Activated naive CD4-positive, alpha-beta T cell treated with anti-CD3 and anti-CD28 coated beads, Interleukin-2, amount 50 U/mL, for 72 hours (primary cell): ENCODE results near the gene NBAS. TPM values are rescaled to one million over a fixed set of nuclear protein-coding genes. Genes with fewer than 3 reads are reported as not detected.
"Not testable (repeated sequence)": the region's sequence is repeated elsewhere in the genome, so short reads cannot be mapped to it uniquely, and the experiment has no call there.

Source experiments
- ATAC-seq, 2 donors: fragments of 150-1000 bp; cut with Tn5 transposase; 2 replicates each; pipeline ENCODE4 v1.10.0; 2021; ENCODE audit warnings: mild to moderate bottlenecking in 2 of 2, moderate library complexity in 2 of 2
- DNase-seq, 2 donors: peaks; one replicate each; pipeline ENCODE4 v3.0.0; 2021 to 2022; ENCODE audit warnings: low spot score in 2 of 2
- H3K27ac Mint-ChIP-seq, 2 donors: one replicate each; pipeline ENCODE4 v1.8.0; 2022; ENCODE audit warnings: mild to moderate bottlenecking in 2 of 2, mixed read lengths in 2 of 2
- H3K36me3 Mint-ChIP-seq, 2 donors: one replicate each; pipeline ENCODE4 v1.8.0; 2022; ENCODE audit warnings: mixed read lengths in 2 of 2
- H3K9me3 Mint-ChIP-seq, 2 donors: one replicate each; pipeline ENCODE4 v1.8.0; 2022; ENCODE audit warnings: mixed read lengths in 2 of 2
- total RNA-seq, 2 donors: library from RNA; stranded (reverse); gene quantifications; one replicate each; pipeline ENCODE4 v1.2.3, GENCODE V29; 2022

Gene NBAS
- total RNA-seq, 2 donors from 2014 or later, result 30.5 to 46.3 TPM

DNA sequence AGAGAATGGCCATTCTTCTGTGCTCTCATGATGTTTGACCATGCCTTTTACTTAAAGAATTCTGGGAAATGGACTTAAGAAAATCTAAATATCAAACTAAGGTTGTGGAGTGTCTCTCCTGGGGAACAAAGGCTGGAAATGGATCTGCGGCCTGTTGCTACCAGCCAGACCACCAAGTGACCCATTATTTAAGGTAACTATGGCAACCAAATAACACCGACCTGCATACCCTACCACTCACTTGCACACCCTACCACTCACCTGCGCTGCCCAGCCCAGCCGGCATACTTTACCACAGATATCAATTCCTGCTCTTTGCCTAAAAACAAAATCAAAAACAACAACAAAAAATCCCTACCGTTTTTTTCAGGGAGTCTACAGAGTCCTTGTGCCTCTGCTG is 203.2 kb downstream of the NBAS start:
- no peaks in the 10 kb centered on the region for H3K9me3 Mint-ChIP-seq
- ATAC-seq (no peak), DNase-seq (no peak)

DNA sequence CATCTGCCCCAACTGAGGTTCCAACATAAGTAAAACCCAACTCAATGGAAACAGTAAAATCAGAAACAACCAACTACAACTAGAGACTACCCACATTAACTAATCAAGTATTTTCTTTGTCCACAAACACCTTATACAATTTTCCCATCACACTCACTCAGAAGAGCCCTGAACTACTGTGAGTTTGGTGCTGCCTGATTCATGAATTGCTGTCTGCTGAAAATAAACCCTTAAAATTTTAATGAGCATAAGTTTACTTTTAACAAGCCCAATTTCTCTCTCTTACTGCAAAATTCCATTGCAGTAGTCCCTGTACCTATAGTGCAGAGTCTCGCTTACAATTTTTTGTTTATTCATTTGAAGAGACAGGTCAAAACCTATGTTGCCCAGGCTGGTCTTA is 203.9 kb downstream of the NBAS start:
- Mint-ChIP-seq H3K27ac (no peak overlapping the region), H3K36me3 (peaks cover 11 to 18% of the 10 kb centered on the region in 2 donors), H3K9me3 (no peaks in the 10 kb centered on the region)
- no peak for ATAC-seq
- DNase-seq, result no peak

More for the DNA sequence above, 203.2 kb downstream of the NBAS start:
- Mint-ChIP-seq H3K27ac (no peak overlapping the region), H3K36me3 (peaks cover 7 to 11% of the 10 kb centered on the region in 2 donors)

DNA sequence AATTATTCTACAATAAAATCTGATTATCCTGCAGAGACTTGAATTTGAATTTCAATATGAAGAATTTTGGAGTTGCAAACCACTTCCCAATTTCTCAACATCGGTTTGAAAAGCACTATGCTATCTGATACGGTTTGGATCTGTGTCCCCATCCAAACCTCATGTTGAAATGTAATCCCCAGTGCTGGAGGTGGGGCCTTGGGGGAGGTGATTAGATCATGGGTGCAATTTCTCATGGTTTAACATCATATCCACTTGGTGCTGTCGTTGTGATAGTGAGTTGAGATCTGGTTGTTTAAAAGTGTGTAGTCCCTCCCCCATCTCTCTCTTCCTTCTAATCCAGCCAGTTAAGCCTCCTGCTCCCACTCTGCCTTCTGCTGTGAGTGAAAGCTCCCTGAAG is 205.7 kb downstream of the NBAS start:
- Mint-ChIP-seq H3K9me3 (no peaks in the 10 kb centered on the region), H3K27ac (no peak overlapping the region), H3K36me3 (peaks cover 17 to 34% of the 10 kb centered on the region in 2 donors)
- DNase-seq (no peak), ATAC-seq (no peak)

DNA sequence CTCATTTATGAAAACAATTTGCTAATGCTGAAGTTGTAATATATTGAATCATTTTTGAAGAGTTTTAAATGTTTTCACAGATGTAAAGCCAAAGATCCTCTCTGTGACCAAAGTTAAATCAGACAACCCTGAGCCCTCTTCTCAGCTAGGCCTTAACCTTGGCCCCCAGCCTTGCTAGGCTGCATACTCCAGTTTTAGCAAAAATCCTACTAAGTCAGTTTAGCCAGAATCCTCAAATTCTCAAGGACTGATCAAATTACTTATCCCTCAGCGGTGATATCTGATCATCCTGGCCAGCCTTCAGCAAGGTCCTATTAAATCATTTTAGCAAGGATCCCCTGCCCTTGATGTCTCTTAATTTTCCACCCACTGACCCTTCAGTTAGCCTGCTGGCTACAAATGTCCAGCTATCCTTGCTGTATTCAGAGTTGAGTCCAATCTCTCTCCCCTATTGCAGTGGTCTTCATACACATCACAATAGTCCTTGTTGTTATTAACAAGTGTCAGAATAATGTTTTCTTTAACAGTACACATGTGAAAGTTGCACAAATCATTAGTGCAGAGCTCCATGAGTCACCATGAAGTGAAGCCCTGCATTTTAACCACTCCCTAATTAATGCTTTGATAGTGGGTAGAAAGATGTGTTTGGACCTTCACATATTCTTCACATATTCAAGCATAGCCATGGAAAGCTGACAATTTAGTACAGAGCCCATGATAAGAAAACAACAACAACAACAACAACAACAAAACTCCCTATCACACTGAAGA is 206.4 kb downstream of the NBAS start:
- no peaks in the 10 kb centered on the region for H3K9me3 Mint-ChIP-seq
- DNase-seq, result no peak
- no peak overlapping the region for H3K27ac Mint-ChIP-seq
- peaks cover 17 to 37% of the 10 kb centered on the region in 2 donors for H3K36me3 Mint-ChIP-seq
- no peak for ATAC-seq

DNA sequence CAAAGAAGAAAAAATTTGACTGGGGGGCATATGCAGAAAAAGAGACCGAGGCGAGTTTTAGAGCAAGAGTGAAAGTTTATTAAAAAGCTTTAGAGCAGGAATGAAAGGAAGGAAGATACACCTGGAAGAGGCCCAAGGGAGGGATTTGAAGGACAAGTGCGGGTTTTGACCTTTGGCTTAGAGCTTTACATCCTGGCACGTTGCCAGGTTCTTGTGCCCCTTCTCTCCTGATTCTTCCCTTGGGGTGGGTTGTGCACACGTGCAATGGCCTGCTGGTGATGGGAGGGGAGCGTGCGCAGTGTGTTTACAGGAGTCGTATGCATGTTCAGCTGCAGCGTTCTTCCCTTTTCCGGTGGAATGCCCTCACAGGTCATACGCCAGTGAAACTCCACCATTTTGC is 208.8 kb downstream of the NBAS start:
- H3K36me3 Mint-ChIP-seq, result peaks cover 29 to 37% of the 10 kb centered on the region in 2 donors
- no peaks in the 10 kb centered on the region for H3K9me3 Mint-ChIP-seq
- ATAC-seq (no peak), DNase-seq (no peak)
- H3K27ac Mint-ChIP-seq, result no peak overlapping the region

DNA sequence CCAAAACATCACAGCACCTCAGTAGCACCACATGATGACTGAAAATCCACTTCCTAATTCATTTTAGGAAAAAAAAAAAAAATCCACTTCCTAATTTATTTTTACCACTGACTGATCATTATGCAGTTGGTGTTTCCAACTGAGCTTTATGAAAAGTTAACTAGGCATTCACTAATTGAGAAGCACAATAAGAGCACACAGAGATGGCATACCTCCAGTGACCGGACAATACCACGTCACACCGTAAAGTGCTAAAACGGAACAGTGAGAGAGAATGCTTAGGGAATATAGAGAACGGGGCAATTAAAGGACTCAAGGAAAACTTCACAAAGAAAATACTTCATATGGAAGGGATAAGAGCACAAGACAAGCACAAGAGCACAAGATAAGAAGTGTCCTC is 212.5 kb downstream of the NBAS start:
- Mint-ChIP-seq H3K9me3 (peaks cover 0 to 4% of the 10 kb centered on the region in 2 donors), H3K36me3 (peaks cover 49 to 52% of the 10 kb centered on the region in 2 donors), H3K27ac (no peak overlapping the region)
- DNase-seq, result no peak
- no peak for ATAC-seq

DNA sequence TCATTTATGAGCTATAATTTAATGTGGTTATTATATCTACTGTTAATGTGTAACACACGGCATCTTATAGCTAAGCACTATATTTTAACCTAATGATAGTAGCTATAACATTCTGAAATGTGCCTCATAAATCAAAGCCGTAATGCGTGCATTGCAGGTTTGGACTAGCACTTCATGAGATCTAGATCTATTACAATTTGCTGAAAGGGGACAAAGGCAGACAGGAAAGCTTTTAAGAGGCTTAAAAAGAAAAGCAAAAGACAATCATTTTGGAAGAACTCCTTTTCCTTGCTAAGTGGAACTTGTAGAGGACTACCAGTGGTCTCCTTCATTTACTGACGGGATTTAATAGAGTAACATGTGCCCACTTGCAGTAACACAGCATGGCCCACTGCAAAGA is 213.1 kb downstream of the NBAS start:
- peaks cover 43 to 48% of the 10 kb centered on the region in 2 donors for H3K36me3 Mint-ChIP-seq
- no peak overlapping the region for H3K27ac Mint-ChIP-seq
- ATAC-seq, result no peak
- no peak for DNase-seq
- peaks cover 0 to 4% of the 10 kb centered on the region in 2 donors for H3K9me3 Mint-ChIP-seq

DNA sequence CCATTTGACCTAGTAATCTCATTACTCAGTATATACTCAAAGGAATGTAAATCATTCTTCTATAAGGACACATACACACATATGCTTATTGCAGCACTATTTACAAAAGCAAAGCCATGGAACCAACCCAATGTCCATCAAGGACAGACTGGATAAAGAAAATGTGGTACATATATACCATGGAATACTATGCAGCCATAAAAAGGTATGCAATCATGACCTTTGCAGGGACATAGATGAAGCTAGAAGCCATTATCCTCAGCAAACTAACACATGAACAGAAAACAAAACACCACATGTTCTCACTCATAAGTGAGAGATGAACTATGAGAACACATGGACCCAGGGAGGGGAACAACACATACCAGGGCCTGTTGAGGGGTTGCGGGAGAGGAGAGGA is 214.5 kb downstream of the NBAS start:
- Mint-ChIP-seq H3K9me3 (peaks cover 0 to 4% of the 10 kb centered on the region in 2 donors), H3K27ac (no peak overlapping the region), H3K36me3 (peaks cover 34 to 42% of the 10 kb centered on the region in 2 donors)
- DNase-seq (no peak), ATAC-seq (no peak)

DNA sequence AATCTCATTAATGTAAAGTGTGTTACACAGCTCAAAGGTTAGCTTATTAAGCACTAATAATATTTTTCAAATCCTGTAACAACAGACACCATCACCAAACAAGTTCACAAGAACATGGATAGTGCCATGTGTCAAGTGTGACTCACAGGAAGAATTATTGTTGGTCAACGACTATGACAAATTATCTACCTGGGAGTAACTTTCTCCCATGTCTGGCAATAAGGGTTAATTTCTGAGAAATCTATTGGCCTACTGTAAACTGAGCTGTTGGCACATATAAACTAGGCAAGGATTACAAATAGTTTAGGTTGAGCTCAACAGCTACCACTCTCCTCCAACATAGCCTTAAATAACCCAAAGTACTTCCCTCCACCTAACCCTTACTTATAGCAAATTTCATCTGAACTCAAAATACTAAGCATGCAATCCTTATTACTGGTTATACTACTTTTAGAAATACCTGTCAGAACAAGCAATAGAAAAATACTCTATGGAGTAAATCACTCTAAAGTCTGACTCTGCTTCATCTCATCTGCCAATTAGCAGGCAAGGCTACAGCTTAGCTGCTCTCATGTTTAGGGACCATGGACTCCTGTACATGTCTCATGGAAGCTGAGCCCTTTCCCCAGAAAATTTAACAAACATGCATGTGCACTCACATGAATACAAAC is 223.0 kb downstream of the NBAS start:
- Mint-ChIP-seq H3K36me3 (peaks cover 6 to 21% of the 10 kb centered on the region in 2 donors), H3K9me3 (no peaks in the 10 kb centered on the region), H3K27ac (no peak overlapping the region)
- ATAC-seq (no peak), DNase-seq (no peak)

DNA sequence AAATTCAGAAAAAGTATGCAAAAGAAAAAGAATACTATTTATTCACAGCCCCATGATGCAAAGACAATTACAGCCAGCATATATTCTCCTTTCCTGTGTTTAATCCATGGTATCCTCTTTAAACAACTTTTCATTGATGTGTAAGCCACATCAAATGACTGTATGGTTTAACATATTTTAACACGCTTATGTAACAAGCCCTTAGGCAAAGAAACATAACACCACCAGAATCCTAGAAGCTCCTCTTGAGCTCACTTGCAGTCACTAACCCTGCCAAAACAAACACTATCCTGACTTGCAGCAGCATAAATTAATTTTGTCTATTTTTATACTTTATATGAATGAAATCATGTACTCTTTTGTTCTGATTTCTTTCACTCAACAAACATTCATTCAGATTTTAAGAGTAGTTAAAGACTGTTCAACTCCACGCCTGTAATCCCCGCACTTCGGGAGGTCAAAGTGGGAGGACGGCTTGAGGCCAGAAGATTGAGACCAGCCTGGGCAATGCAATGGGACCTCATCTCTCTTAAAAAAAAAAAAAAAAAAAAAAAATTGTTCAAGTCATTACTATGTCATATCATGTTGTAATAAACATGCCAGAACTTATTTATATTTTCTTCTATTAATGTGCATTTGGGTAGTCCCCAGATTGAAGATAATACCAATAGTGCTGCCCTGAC is 226.3 kb downstream of the NBAS start:
- DNase-seq (no peak), ATAC-seq (no peak)
- Mint-ChIP-seq H3K9me3 (no peaks in the 10 kb centered on the region), H3K36me3 (peaks cover 1 to 11% of the 10 kb centered on the region in 2 donors), H3K27ac (no peak overlapping the region)

DNA sequence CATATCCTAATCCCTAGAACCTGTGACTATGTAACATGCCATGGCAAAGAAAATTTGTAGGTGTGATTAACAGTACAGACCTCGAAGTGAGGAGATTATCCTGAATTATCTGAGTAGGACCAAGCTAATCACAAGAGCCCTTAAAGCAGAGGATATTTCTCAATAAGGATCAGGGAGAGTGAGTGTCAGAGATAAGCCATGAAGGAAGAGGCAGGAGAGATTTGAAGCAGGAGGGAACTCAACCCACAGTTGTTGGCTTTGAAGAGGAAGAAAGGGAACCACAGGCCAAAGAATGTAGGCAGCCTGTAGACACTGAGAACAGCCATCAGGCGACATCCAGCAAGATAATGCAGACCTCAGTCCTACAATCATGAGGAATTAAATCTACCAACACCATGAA is 229.3 kb downstream of the NBAS start:
- Mint-ChIP-seq H3K27ac (no peak overlapping the region), H3K36me3 (peaks cover 0 to 5% of the 10 kb centered on the region in 2 donors), H3K9me3 (no peaks in the 10 kb centered on the region)
- no peak for ATAC-seq
- no peak for DNase-seq

DNA sequence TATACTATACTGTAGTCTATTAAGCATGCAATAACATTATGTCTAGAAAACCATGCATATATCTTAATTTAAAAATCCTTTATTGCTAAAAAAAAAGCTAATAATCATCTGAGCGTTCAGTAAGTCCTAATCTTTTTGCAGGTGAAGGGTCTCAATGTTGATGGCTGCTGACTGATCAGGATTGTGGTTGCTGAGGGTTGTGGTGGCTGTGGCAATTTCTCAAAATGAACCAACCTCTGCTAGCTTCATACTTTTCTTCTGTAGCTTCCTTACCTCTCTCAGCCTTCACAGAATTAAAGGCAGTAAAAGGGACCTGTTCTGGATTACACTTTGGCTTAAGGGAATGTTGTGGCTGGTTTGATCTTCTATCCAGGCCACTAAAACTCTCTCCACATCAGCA is 235.8 kb downstream of the NBAS start:
- peaks cover 0 to 4% of the 10 kb centered on the region in 2 donors for H3K9me3 Mint-ChIP-seq
- peaks cover 35 to 40% of the 10 kb centered on the region in 2 donors for H3K36me3 Mint-ChIP-seq
- DNase-seq, result no peak
- H3K27ac Mint-ChIP-seq, result no peak overlapping the region
- ATAC-seq, result no peak

DNA sequence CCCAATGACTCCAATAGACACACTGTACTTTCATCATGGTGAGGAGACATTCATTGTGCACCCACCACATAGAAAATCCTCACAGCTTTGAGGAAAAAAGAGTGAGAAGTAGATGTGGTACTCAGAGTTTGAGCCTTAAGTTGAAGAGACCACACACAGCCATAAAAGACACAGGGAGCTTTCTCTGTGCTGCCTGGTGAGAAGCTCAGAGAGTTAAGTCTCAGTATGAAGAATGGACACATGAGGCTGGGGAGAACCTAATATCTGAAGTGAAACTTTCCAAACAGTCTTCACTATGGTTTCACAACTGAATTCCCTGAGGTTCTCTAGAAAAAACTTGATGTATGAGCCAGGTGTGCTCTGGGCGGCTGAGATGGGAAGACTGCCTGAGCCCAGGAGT is 237.9 kb downstream of the NBAS start:
- H3K36me3 Mint-ChIP-seq, result peaks cover 55 to 61% of the 10 kb centered on the region in 2 donors
- peaks cover 9 to 20% of the 10 kb centered on the region in 2 donors for H3K9me3 Mint-ChIP-seq
- peak overlapping the region in 1 of 2 donors; percentile 40 for H3K27ac Mint-ChIP-seq
- ATAC-seq, result peak in 1 of 2 donors; percentile 34
- no peak for DNase-seq

DNA sequence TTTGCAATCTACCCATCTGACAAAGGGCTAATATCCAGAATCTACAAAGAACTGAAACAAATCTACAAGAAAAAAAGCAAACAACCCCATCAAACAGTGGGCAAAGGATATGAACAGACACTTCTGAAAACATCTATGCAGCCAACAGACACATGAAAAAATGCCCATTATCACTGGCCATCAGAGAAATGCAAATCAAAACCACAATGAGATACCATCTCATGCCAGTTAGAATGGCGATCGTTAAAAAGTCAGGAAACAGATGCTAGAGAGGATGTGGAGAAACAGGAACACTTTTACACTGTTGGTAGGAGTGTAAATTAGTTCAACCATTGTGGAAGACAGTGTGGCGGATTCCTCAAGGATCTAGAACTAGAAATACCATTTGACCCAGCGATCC is 239.7 kb downstream of the NBAS start:
- Mint-ChIP-seq H3K36me3 (peaks cover 72 to 78% of the 10 kb centered on the region in 2 donors), H3K9me3 (peaks cover 15 to 32% of the 10 kb centered on the region in 2 donors)
- DNase-seq, ATAC-seq, H3K27ac Mint-ChIP-seq: not testable (repeated sequence)

DNA sequence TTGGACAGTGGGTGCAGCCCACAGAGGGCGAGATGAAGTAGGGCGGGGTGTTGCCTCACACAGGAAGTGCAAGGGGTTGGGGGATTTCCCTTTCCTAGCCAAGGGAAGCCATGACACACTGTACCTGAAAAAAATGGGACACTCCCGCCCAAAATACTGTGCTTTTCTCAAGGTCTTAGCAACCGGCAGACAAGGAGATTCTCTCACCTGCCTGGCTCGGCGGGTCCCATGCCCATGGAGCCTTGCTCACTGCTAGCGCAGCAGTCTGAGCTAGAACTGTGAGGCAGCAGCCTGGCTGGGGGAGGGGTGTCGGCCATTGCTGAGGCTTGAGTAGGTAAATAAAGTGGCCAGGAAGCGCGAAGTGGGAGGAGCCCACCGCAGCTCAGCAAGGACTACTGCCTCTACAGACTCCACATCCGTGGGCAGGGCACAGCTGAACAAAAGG is 244.7 kb downstream of the NBAS start:
- no peak for DNase-seq
- ATAC-seq, result peak in 1 of 2 donors; percentile 63
- Mint-ChIP-seq H3K36me3 (peaks cover 56 to 70% of the 10 kb centered on the region in 2 donors), H3K27ac (no peak overlapping the region), H3K9me3 (peaks cover 15 to 27% of the 10 kb centered on the region in 2 donors)

DNA sequence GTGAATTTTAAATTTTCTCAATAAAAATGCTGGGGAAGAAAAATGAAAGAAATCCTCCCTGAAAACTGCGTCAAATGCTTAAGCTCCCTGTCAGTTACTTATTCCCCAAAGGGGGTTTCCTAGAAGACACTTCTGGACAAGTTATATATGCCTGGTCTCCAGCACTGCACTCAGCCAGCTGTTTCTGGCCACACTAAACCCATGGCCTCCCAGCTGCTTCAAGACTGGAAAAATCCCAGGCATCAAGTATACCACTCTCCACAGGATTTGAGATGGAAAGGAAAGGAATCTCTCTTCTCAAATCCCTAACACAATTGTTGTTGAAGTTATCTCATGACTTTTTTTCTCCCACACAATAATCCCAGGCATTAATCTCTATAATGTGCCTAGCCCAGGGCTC is 245.7 kb downstream of the NBAS start:
- no peak for DNase-seq
- peaks cover 55 to 60% of the 10 kb centered on the region in 2 donors for H3K36me3 Mint-ChIP-seq
- peaks cover 15 to 27% of the 10 kb centered on the region in 2 donors for H3K9me3 Mint-ChIP-seq
- H3K27ac Mint-ChIP-seq, result no peak overlapping the region
- ATAC-seq, result no peak

DNA sequence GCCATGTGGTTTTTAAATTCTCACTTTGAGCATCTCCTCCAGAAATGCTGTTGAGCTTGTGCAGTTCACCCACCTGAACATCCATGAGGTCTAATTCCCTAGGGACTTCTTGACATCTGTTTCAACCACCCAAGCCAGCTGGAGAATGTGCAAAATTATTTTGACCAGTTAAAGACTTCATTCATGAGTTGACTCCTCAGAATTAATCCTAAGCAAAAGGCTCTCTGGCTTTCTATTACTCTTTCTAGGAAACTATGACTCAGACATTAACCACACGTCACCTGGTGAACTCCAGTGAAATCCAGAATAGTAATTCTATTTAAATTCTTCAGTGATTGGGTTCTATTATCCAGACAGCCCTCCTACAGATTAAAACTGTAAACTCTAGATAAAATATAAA is 247.5 kb downstream of the NBAS start:
- Mint-ChIP-seq H3K9me3 (peaks cover 8 to 16% of the 10 kb centered on the region in 2 donors), H3K27ac (no peak overlapping the region), H3K36me3 (peaks cover 38 to 42% of the 10 kb centered on the region in 2 donors)
- peak; percentile 40 to 58 for ATAC-seq
- DNase-seq, result no peak
